Nucleus accumbens (tissue), 56 donors: ENCODE measurements around the gene MYMX.
A peak's percentile ranks its signal among the peaks of the same experiment; 100 is the strongest.

ENCODE experiments used
- DNase-seq, 56 donors: peaks; one replicate each; lab custom pipeline; 2025; lab: John Stamatoyannopoulos, UW

Gene MYMX

DNA sequence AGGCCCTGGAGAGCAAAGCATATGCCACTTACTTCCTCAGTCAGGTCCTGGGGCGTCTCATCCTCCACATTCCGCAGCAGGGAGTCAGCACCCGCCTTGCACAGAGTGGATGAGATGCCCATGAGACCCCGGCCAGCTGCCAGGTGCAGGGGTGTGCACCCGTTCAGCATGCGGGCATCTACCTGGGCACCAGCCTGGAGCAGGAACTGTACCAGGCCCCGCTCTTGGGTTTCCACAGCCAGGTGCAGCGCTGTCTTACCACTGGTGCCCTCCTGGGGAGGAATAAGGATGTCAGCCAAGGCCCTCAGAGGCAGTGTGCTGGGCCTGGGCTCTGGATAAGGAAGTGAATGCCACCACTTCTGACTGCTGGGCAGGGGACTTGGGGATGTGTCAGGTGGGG is 43.3 kb downstream of the MYMX start:
- no peak for DNase-seq

DNA sequence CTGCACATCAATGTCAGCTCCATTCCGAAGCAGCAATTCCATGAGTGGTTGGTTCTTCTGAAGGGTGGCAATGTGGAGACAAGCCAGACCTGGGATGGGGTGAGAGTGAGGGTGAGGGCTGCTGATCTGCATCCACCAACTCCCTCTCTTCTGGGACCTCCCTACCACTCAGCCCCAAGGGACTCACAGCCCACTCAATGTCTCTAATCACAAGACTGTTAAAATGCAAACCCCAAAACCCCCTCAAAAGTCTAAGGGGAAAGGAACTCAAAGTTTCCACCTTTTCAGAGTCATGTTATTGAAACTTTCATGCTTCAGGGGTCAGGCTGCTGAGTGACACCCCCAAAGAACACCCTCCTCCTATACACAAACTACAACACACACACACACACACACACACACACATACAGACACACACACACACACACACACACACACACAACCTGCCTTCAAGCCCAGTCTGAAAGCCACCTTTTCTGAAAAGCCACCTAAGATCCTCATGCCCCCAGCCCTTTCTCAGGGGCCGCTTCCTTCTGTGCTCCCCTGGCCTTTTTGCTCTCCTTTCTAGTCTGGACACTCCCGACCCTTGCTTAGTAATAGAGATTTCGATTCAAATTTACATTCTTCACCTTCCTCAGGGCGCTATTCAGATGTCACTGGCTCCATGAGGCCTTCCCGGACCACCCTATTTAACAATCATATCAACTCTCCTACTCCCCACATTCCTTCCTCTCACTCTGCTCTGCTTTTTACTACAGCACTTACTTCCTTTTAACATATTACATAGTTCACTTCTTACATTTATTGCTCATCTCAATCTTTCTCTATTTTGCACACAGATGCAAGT is 43.9 kb downstream of the MYMX start:
- no peak for DNase-seq

DNA sequence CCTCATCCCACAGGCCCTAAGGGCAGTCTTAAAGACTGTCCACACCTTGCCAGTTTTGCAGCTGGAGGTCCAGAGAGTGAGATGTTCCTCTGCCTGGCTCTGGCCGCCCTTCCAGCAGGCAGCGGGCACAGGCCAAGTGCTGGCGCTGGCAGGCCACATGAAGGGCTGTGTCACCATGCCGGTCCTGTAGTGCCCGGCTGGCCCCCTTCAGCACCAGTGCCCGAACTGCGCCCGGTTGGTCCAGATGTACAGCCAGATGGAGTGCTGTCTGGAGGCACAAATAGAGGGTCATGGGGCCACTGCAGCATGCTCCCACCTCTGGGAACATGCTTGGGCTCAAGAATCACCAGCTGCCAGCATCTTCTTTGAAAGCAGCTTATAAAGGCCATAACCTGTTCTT is 44.9 kb downstream of the MYMX start:
- DNase-seq: no peak

DNA sequence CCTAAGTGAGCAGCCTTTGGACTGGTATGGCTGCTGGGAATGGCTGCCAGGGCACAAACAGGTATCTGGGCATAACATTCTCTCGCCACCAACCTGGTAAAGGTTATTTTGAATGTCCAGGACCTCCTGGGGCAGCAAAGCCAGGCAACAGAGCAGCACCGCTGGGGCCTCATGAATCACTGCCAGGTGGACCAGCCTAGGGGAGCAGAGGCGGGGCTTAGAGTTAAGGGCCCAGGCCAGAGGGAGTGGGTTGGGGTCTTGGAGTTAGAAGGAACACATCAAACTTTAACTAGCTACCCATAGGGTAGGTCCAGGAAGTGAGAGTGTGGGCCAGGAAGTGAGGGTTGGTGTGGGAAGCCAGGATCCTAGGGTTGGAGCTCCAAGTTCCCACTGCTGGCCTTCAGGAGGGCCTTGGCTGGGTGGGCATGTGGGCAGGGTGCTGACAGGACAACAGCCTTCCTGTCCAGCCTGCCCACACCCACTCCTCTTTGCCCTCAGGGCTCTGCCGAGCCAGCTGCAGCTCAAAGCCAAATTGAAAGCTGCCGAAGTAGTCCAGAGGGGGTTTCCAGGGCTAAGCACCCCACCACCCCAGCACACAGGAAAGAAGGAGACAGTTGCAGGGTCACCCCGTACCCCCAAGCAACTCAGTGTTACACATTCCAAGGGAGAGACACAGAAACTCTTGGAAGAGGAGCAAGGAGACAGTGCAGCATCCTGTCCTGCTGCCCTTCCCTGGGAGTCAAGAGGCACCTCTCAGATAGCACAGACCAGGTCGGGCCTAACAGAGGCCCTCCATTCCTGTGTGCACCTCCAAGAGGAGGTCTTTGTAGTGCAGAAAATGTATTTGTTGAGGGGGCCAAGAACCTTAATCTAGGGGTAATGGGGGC is 46.0 kb downstream of the MYMX start:
- no peak for DNase-seq

DNA sequence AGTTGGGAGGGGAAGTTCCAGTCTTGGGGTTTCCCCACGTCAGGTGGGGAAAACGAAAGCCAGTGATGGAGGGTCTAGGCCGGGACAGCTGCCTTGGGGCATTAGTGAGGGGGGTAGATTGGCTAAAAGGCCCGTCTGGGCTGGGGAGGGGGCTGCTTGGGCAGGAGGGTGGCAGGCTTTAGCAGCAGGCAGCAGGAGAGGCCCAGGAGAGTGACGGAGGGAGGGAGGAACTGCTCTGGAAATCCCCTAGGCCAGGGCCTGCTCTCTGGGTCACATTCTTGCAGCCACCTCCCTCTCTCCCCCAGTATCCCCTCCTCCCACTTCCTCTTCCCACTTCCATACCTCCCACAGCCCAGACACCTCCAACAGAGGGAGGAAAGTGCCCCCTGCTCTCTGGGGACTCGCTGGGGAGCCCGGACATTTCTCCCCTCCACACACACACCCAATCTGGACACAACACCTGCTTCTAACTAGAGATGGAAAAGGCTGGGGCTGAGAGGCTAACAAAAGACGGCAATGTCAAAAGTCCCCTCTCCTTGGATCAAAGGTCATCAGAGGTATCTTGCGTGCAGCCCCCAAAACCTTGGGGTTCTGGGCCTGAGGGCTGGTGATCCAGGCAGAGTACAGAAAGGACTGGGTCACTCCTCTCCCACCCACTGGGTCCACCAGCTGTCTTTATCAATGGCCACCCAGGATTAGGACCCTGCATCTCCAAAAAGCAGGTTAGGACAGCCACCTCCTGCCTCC is 46.8 kb downstream of the MYMX start:
- peak in 1 of 56 donors; percentile 25 for DNase-seq

DNA sequence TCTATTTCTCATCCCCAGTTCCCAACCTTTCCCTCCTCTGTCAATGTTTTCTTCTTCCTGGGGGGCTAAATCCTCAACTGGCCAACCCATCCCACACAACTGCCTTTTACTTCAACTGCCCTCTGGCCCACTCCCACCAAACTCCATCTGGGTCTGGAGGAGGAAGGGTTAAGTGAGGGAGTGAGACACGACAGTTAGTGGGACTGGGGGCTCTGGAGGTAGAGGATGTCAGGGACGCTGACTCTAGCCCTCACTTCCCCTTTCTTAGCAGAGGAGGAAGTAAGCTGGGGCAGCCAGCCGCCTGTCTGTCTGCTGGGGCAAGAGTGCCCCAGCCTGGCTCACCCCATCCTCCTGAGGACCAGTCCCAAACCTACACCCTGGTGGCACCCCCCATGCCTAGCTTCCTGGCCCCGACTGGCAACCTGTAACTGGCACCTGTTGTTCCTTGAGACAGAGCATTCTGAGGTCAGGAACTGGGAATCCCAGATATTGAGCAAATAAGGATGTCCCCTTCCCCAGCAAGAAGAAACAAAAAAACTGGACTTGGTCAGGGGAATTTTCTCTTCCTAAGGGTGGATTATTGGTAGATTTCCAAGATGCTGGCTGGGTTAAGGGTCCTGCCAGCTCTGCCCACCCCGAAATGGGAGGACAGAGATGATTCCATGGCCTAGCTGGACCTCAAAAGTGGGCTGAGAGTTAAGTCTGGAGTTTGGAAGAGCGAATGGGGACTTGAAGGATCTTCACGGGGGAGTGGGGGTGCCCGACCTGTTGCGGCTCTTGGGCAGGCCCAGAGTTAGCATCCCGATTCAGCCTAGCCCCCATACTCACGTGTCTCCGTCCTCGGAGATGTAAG is 47.7 kb downstream of the MYMX start:
- peak in 4 of 56 donors; percentile 12 to 32 (median 24) for DNase-seq

DNA sequence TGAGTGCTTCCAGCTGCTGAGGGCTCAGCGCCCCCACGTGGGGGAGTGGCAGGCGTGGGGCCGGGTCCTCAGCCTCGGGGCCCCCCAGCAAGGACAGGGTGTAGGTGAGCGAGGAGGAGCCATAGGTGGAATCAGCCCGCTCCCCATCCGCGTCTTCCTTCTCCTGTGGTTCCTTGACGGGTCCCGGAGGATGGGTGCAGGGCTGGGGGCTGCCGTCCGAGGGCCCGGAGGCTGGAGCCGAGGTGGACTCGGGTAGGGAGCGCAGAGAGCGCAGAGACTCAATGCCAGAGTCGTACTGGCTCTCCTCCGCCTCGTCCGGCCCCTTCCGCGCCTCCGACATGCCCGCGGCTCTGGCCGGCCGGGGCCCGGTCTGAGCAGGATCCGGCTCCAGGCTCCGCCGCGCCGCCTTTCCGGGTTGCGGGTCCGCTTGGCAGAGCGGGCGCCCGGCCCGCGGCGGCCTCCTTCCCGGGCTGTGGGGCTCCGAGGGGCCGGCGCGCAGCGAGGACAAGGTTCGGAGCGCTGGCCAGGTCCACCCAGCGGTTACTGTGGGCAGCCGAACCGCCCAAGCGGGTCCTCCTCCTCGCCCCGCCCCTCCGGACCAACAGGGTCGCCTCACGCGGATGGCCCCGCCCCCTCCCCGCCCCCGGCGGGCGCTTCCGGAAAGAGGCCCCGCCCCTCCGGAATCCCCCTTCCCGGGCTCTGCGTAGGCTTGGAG is 48.4 kb downstream of the MYMX start, which contains the start of gene NFKBIE:
Gene NFKBIE (minus strand): TSS at position 545 of the 715 bp plus-strand sequence. CDS start 205 bp downstream, at position 340.
- peak; percentile 41 to 96 (median 85) for DNase-seq

DNA sequence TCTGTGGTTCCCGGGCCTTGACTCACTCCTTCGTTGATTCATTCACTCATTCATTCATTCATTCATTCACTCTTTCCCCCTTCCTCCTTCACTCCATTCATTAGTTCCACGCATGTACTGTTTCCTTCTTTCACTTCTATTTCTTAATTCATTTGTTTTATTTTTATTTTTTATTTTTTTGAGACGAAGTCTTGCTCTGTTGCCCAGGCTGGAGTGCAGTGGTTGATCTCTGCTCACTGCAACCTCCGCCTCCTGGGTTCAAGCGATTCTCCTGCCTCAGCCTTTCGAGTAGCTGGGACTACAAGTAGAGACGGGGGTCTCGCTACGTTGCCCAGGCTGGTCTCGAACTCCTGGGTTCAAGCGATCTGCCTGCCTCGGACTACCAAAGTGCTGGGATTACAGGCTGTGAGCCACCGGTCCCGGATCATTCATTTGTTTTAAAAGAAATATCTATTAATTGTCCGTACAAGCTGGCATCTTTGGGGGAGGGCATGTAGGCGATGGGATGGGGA is 49.1 kb downstream of the MYMX start:
- DNase-seq: no peak

DNA sequence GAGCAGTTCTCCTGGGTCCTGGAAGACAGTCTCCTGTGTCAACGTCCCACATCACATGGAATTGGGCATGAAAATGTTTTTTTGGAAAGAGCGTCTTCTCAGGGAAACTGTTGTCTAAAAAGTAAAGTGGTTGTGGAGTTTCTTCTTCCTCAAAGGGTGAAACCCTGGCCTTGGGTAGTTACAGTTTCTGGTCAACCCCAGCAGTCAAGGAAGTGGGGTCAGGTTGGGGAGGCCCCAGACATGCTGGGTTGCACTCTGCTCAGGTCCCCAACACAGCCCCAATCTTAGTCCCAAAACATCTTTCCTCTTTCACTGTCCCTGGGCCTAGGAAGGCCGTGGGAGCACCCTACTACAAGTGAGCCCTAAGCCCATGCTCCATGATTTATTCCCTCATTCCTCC is 49.6 kb downstream of the MYMX start:
- no peak for DNase-seq

DNA sequence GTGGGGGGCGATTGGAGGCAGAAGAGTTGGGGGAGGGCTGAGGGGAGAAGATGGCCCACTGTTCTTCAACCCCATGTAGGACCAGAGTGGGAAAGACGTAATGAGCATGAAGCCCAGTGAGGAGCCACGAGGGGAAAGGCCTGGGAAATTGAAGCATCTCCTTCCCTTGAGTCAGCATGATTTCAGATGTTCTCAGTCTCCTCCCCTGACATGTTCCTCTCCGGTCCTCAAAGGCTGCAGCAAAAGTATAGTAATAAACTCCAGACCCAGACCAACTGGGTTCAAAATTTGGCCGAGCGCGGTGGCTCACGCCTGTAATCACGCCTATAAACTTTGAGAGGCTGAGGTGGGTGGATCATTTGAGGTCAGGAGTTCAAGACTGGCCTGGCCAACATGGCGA is 50.5 kb downstream of the MYMX start:
- no peak for DNase-seq
